Upper lobe of right lung (tissue), 1 donor: ENCODE results near the gene NT5E. TPM values are rescaled to one million over a fixed set of nuclear protein-coding genes. Genes with fewer than 3 reads are reported as not detected.

Experiments used
- ATAC-seq: fragments of 200-7000 bp; cut with Tn5 transposase; one replicate; pipeline ENCODE4 v1.9.1; 2020; ENCODE audit warnings: mild to moderate bottlenecking, moderate library complexity
- DNase-seq: peaks from one replicate; pipeline ENCODE4 v3.0.0-alpha.2; 2020
- H3K27ac ChIP-seq: fragments of 200-600 bp; one replicate; pipeline ENCODE4 v1.8.0; 2022
- H3K27me3 ChIP-seq: fragments of 200-600 bp; one replicate; pipeline ENCODE4 v1.8.0; 2022; ENCODE audit warnings: mild to moderate bottlenecking
- H3K36me3 ChIP-seq: fragments of 200-600 bp; one replicate; pipeline ENCODE4 v1.8.0; 2022
- H3K4me1 ChIP-seq: fragments of 200-600 bp; one replicate; pipeline ENCODE4 v1.8.0; 2022
- H3K4me3 ChIP-seq: fragments of 200-600 bp; one replicate; pipeline ENCODE4 v1.8.0; 2022; ENCODE audit warnings: mild to moderate bottlenecking
- H3K9me3 ChIP-seq: fragments of 200-600 bp; one replicate; pipeline ENCODE4 v1.8.0; 2022
- CTCF ChIP-seq: fragments of 200-600 bp; IDR thresholded peaks from one replicate; pipeline ENCODE4 v1.8.0; 2022; ENCODE audit warnings: antibody characterized with exemption
- intact Hi-C: fragments of 100-400 bp; cut with DNase I; formaldehyde crosslinking; loops from one replicate; pipeline ENCODE4 v1.11.0; 2022
- total RNA-seq: library from RNA; stranded (reverse); fragmentation: NEBNext Ultra II Directional; extraction: Animal tissue kit (Norgen Biotek cat#: 25700); gene quantifications from one replicate; pipeline ENCODE4 v1.2.1, GENCODE V29; 2021
- donor health status: DM: no; HTN: yes; CAD: no; lungs with severe emphysema.

NT5E gene
- total RNA-seq, 1 donor from 2014 or later = 15.3 TPM

DNA sequence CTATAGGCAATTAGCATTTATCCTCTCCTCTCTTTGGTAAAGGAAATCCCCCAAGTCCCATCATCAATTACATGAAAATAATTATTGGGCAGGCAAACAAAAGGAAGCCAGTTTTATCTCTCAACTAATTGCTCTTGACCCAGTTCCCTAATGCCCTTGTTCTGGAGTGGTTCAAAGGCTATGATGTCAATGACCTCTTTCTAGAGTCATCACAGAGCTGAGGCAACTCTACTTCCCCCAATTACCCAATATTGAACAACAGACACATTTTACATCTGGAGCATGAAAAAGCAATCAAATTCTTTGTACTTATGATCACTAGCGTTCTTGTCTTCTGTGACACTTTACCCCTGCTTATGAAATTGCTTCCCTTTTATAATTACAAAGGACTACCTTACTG, 43.5 kb downstream of the NT5E start:
- TF ChIP-seq CTCF = no peak
- H3K4me3 ChIP-seq = no peak overlapping the region
- intact Hi-C loops = no loop called here
- H3K27ac ChIP-seq = no peak overlapping the region
- peak; percentile 37 for ATAC-seq
- H3K9me3 ChIP-seq = no peaks in the 10 kb centered on the region
- H3K36me3 ChIP-seq = no peaks in the 10 kb centered on the region
- H3K4me1 ChIP-seq = no peaks in the 10 kb centered on the region
- no peak for DNase-seq
- no peaks in the 10 kb centered on the region for H3K27me3 ChIP-seq

GRCh38 chr6:85494547-85495536, 45.0 kb downstream of the NT5E start:
- H3K27me3 ChIP-seq = no peaks in the 10 kb centered on the region
- no peak overlapping the region for H3K4me3 ChIP-seq
- no peak for TF ChIP-seq CTCF
- H3K27ac ChIP-seq = no peak overlapping the region
- H3K4me1 ChIP-seq = no peaks in the 10 kb centered on the region
- no peaks in the 10 kb centered on the region for H3K36me3 ChIP-seq
- intact Hi-C loops = no loop called here
- no peak for DNase-seq
- ATAC-seq = peak; percentile 63
- H3K9me3 ChIP-seq = no peaks in the 10 kb centered on the region

DNA sequence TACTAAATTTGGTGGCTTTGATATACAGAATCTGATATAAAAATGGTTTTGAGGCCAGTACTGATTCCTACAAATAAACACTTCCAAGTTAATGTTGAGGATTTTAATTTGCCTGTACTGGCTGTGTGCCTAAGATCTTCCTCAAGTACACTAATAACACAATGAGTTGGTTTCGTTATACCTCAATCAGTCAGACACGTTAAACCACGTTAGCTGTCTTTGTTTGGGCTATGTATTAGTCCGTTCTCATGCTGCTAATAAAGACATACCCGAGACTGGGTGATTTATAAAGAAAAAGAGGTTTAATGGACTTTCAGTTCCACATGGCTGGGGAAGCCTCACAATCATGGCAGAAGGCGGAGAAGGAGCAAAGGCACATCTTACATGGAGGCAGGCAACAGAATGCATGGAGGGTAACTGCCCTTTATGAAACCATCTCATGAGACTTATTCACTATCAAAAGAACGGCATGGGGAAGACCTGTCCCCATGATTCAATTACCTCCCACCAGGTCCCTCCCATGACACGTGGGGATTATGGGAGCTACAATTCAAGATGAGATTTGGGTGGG, 46.2 kb downstream of the NT5E start:
- H3K27me3 ChIP-seq = no peaks in the 10 kb centered on the region
- intact Hi-C loops = no loop called here
- no peaks in the 10 kb centered on the region for H3K4me1 ChIP-seq
- no peak for TF ChIP-seq CTCF
- no peak overlapping the region for H3K4me3 ChIP-seq
- H3K9me3 ChIP-seq = no peaks in the 10 kb centered on the region
- no peak overlapping the region for H3K27ac ChIP-seq
- no peak for DNase-seq
- no peak for ATAC-seq
- no peaks in the 10 kb centered on the region for H3K36me3 ChIP-seq

GRCh38 chr6:85496856-85497255, 47.0 kb downstream of the NT5E start:
- Histone ChIP-seq H3K27ac (no peak overlapping the region), H3K4me1 (no peaks in the 10 kb centered on the region), H3K4me3 (no peak overlapping the region), H3K36me3 (no peaks in the 10 kb centered on the region), H3K9me3 (no peaks in the 10 kb centered on the region), H3K27me3 (no peaks in the 10 kb centered on the region)
- intact Hi-C loops = no loop called here
- DNase-seq (no peak), ATAC-seq (no peak)
- no peak for TF ChIP-seq CTCF

- Histone ChIP-seq H3K27me3 (no peaks in the 10 kb centered on the region), H3K36me3 (peaks cover 10% of the 10 kb centered on the region), H3K9me3 (no peaks in the 10 kb centered on the region), H3K27ac (no peak overlapping the region), H3K4me1 (no peaks in the 10 kb centered on the region), H3K4me3 (no peak overlapping the region)
- intact Hi-C loops = no loop called here
- no peak for DNase-seq
- TF ChIP-seq CTCF = no peak
- peak; percentile 75 for ATAC-seq
Observed at GRCh38 chr6:85498596-85499258, 48.8 kb downstream of the NT5E start.
